H9 (cell line): ENCODE measurements around the gene RPS21. TPM values are rescaled to one million over a fixed set of nuclear protein-coding genes. Genes with fewer than 3 reads are reported as not detected.
A peak's percentile ranks its signal among the peaks of the same experiment; 100 is the strongest.

Experiments
- DNase-seq: peaks from one replicate; pipeline ENCODE4 v3.0.0-alpha.2; 2017
- H2AFZ ChIP-seq: one replicate; pipeline ENCODE4 v1.6.1; 2013; ENCODE audit warnings: mild to moderate bottlenecking, low read length, control low read depth, moderate library complexity
- H2AK5ac ChIP-seq: 2 replicates; pipeline ENCODE4 v1.6.1; 2013; ENCODE audit warnings: low read length, control low read depth, mixed read lengths; ENCODE audit not compliant: insufficient read length
- H2BK120ac ChIP-seq: one replicate; pipeline ENCODE4 v1.6.1; 2013; ENCODE audit warnings: low read depth, mild to moderate bottlenecking, low read length, control low read depth, inconsistent platforms; ENCODE audit not compliant: poor library complexity, severe bottlenecking
- H2BK12ac ChIP-seq: 2 replicates; pipeline ENCODE4 v1.6.1; 2013; ENCODE audit warnings: low read length, control low read depth, mixed read lengths, low read depth; ENCODE audit not compliant: insufficient read length
- H2BK15ac ChIP-seq: 2 replicates; pipeline ENCODE4 v1.6.1; 2013; ENCODE audit warnings: low read depth, low read length, control low read depth
- H2BK20ac ChIP-seq: one replicate; pipeline ENCODE4 v1.6.1; 2013; ENCODE audit warnings: low read depth, mild to moderate bottlenecking, low read length, control low read depth, inconsistent platforms; ENCODE audit not compliant: poor library complexity, severe bottlenecking
- H2BK5ac ChIP-seq: 2 replicates; pipeline ENCODE4 v1.6.1; 2013; ENCODE audit warnings: low read length, control low read depth, mixed read lengths; ENCODE audit not compliant: insufficient read length
- H3K14ac ChIP-seq: 2 replicates; pipeline ENCODE4 v1.6.1; 2013; ENCODE audit warnings: low read length, control low read depth; ENCODE audit not compliant: insufficient read depth
- H3K18ac ChIP-seq: 2 replicates; pipeline ENCODE4 v1.6.1; 2013; ENCODE audit warnings: low read depth, mild to moderate bottlenecking, mixed read lengths, low read length, control low read depth; ENCODE audit not compliant: insufficient read length
- H3K23ac ChIP-seq: 2 replicates; pipeline ENCODE4 v1.6.1; 2013; ENCODE audit warnings: low read length, control low read depth, mixed read lengths, low read depth; ENCODE audit not compliant: insufficient read length
- H3K23me2 ChIP-seq: 2 replicates; pipeline ENCODE4 v1.6.1; 2013; ENCODE audit warnings: low read depth, mild to moderate bottlenecking, mixed read lengths, low read length, control low read depth; ENCODE audit not compliant: insufficient read length, poor library complexity, severe bottlenecking
- H3K27ac ChIP-seq: 2 replicates; pipeline ENCODE4 v1.5.1; 2013; ENCODE audit warnings: low read length, control low read depth, mixed read lengths, low read depth; ENCODE audit not compliant: insufficient read length
- H3K27me3 ChIP-seq: 2 replicates; pipeline ENCODE4 v1.6.1; 2013; ENCODE audit warnings: low read length, control low read depth, inconsistent platforms; ENCODE audit not compliant: insufficient read depth
- H3K4ac ChIP-seq: 2 replicates; pipeline ENCODE4 v1.6.1; 2013; ENCODE audit warnings: low read depth, mild to moderate bottlenecking, control low read depth, inconsistent platforms, low read length, moderate library complexity
- H3K4me1 ChIP-seq: 2 replicates; pipeline ENCODE4 v1.6.1; 2013; ENCODE audit warnings: low read length, control low read depth, inconsistent platforms; ENCODE audit not compliant: insufficient read depth
- H3K4me2 ChIP-seq: 2 replicates; pipeline ENCODE4 v1.6.1; 2013; ENCODE audit warnings: low read length, control low read depth, mixed read lengths; ENCODE audit not compliant: insufficient read length, insufficient read depth
- H3K56ac ChIP-seq: 2 replicates; pipeline ENCODE4 v1.6.1; 2013; ENCODE audit warnings: low read depth, mild to moderate bottlenecking, mixed read lengths, low read length, control low read depth; ENCODE audit not compliant: insufficient read length
- H3K79me1 ChIP-seq: 2 replicates; pipeline ENCODE4 v1.6.1; 2013; ENCODE audit warnings: low read depth, mild to moderate bottlenecking, moderate library complexity, low read length, control low read depth, inconsistent platforms; ENCODE audit not compliant: insufficient read depth, poor library complexity, severe bottlenecking
- H3K79me2 ChIP-seq: 2 replicates; pipeline ENCODE4 v1.6.1; 2013; ENCODE audit warnings: low read length, control low read depth, inconsistent platforms; ENCODE audit not compliant: insufficient read depth
- H3K9ac ChIP-seq: 2 replicates; pipeline ENCODE4 v1.6.1; 2013; ENCODE audit warnings: low read length, control low read depth, mixed read lengths; ENCODE audit not compliant: insufficient read length; ENCODE audit errors: extremely low read depth
- H3K9me3 ChIP-seq: one replicate; pipeline ENCODE4 v1.6.1; 2013; ENCODE audit warnings: low read depth, low read length, inconsistent platforms; ENCODE audit not compliant: control insufficient read depth
- H3T11ph ChIP-seq: one replicate; pipeline ENCODE4 v1.6.1; 2013; ENCODE audit warnings: mild to moderate bottlenecking, low read length, control low read depth, inconsistent platforms
- H4K20me1 ChIP-seq: one replicate; pipeline ENCODE4 v1.6.1; 2013; ENCODE audit not compliant: control insufficient read depth, insufficient read length, insufficient read depth
- H4K5ac ChIP-seq: 2 replicates; pipeline ENCODE4 v1.6.1; 2013; ENCODE audit warnings: low read depth, mild to moderate bottlenecking, mixed read lengths, low read length, control low read depth; ENCODE audit not compliant: insufficient read length
- H4K8ac ChIP-seq: replicated peaks from 2 replicates; pipeline ENCODE4 v1.6.1; 2013; ENCODE audit warnings: low read length, control low read depth, mixed read lengths, low read depth; ENCODE audit not compliant: insufficient read length
- H4K91ac ChIP-seq: 2 replicates; pipeline ENCODE4 v1.6.1; 2013; ENCODE audit warnings: low read depth, mild to moderate bottlenecking, moderate library complexity, mixed read lengths, low read length, control low read depth; ENCODE audit not compliant: insufficient read length
- H3K27ac Mint-ChIP-seq, 3 experiments: 2 replicates in 2 of 3; 3 replicates in 1 of 3; pipeline ENCODE4 v1.8.0; 2020 to 2021; ENCODE audit warnings: mixed read lengths in 3 of 3, mild to moderate bottlenecking in 1 of 3, moderate library complexity in 1 of 3
- H3K27me3 Mint-ChIP-seq: 2 replicates; pipeline ENCODE4 v1.8.0; 2021; ENCODE audit warnings: low read depth, mild to moderate bottlenecking, moderate library complexity, mixed read lengths
- H3K36me3 Mint-ChIP-seq, 3 experiments: 2 replicates in 2 of 3; 3 replicates in 1 of 3; pipeline ENCODE4 v1.8.0; 2020 to 2021; ENCODE audit warnings: low read depth in 3 of 3, mixed read lengths in 3 of 3; ENCODE audit not compliant: insufficient read depth in 1 of 3
- H3K4me1 Mint-ChIP-seq, 2 experiments: 2 replicates each; pipeline ENCODE4 v1.8.0; 2020; ENCODE audit warnings: mixed read lengths in 2 of 2
- H3K4me3 Mint-ChIP-seq, 2 experiments: 2 replicates in 1 of 2; 3 replicates in 1 of 2; pipeline ENCODE4 v1.8.0; 2020 to 2021; ENCODE audit warnings: mild to moderate bottlenecking in 2 of 2, mixed read lengths in 2 of 2, moderate library complexity in 1 of 2
- H3K9me3 Mint-ChIP-seq, 2 experiments: 2 replicates in 1 of 2; 3 replicates in 1 of 2; pipeline ENCODE4 v1.8.0; 2020; ENCODE audit warnings: mild to moderate bottlenecking in 2 of 2, mixed read lengths in 2 of 2, moderate library complexity in 1 of 2
- WGBS: extraction: QIAGEN DNeasy Blood & Tissue Kit; methylation state at CpG from one replicate; pipeline ENCODE4 v1.1.7; 2013; ENCODE audit warnings: missing lambda C conversion rate, low lambda C conversion rate, mixed read lengths; ENCODE audit not compliant: insufficient read length; ENCODE audit errors: extremely low coverage; 5-methylcytosine and 5-hydroxymethylcytosine counted together
- total RNA-seq: library from RNA; stranded (reverse); gene quantifications from 2 replicates; pipeline ENCODE4 v1.2.1, GENCODE V29; 2021
- TF ChIP-seq, protein P1 (sequence below): fragments of 200-600 bp; sonication (generic); conservative IDR thresholded peaks from 3 replicates; pipeline ENCODE4 v1.8.0; 2021; ENCODE audit warnings: antibody characterized with exemption, mild to moderate bottlenecking

The RPS21 gene
- total RNA-seq, 1 experiment from 2014 or later = 1,715 TPM

DNA sequence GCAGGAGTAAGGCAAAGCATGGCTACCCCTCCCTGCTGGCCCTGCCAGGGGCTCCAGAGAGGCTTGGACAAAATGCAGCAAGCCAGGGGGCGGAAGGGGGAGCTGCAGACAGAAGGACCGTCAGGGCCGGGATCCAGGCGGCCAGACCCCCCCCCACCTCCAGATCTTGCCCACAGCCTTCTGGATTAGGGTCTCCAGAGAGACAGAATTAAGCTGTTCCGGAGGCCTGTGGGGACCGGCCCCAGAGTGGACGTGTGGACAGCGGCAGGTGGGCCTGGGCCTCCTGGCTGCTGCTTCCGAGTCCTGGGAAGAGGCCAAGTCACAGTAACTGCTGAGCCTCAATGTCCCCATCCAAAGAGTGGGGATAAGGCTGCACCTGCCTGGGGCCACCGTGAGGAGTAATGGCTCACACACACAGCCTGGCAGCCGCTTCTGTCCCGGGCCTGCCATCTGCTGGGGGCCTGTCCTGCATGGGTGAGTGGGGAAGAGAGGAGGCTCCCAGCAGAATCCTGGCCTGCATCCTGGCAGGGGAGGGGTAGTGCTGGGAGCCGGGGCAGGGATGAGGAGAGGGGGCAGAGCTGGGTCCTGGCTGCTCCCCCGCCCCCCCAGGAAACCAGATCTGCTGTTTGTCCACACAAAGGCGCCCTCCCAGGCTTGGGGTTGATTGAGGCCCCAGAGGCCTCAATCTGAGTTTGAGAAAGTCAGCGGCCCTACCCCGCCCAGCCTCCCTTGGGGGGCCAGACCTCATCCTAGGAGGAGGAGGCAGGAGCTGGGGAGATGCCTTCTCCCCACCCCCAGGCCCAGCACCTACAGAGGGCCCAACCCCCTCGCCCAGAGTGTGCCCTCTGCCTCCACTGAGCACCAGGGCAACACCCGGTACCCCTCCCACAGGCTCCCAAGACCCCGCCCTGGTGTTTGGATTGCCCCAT is 23.6 kb upstream of the RPS21 start:
- no peaks in the 10 kb centered on the region for H4K20me1 ChIP-seq
- TF ChIP-seq, protein P1, sequence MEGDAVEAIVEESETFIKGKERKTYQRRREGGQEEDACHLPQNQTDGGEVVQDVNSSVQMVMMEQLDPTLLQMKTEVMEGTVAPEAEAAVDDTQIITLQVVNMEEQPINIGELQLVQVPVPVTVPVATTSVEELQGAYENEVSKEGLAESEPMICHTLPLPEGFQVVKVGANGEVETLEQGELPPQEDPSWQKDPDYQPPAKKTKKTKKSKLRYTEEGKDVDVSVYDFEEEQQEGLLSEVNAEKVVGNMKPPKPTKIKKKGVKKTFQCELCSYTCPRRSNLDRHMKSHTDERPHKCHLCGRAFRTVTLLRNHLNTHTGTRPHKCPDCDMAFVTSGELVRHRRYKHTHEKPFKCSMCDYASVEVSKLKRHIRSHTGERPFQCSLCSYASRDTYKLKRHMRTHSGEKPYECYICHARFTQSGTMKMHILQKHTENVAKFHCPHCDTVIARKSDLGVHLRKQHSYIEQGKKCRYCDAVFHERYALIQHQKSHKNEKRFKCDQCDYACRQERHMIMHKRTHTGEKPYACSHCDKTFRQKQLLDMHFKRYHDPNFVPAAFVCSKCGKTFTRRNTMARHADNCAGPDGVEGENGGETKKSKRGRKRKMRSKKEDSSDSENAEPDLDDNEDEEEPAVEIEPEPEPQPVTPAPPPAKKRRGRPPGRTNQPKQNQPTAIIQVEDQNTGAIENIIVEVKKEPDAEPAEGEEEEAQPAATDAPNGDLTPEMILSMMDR = peak; percentile 45; the same call in 2 of the 3 replicates
- H3K27me3 Mint-ChIP-seq = no peaks in the 10 kb centered on the region

More for the DNA sequence above, 23.6 kb upstream of the RPS21 start:
- peak overlapping the region; percentile 62; the same call in 1 of the 2 replicates for H3K4ac ChIP-seq
- no peak overlapping the region for H2BK5ac ChIP-seq
- peaks cover 0 to 4% (median 2%) of the 10 kb centered on the region in 3 experiments; a peak in 4 of 7 replicates for H3K36me3 Mint-ChIP-seq
- H3K56ac ChIP-seq = no peak overlapping the region
- peaks cover 15% of the 10 kb centered on the region for H3K23me2 ChIP-seq
- H3K23ac ChIP-seq = no peak overlapping the region
- peaks cover 31 to 57% of the 10 kb centered on the region in 2 experiments for H3K4me1 Mint-ChIP-seq
- H2AFZ ChIP-seq = no peak overlapping the region
- no peak overlapping the region for H2BK120ac ChIP-seq
- peak overlapping the region; percentile 73 for H3K18ac ChIP-seq
- peaks cover 3% of the 10 kb centered on the region for H3K79me1 ChIP-seq
- peak overlapping the region; percentile 96 to 98 (median 97); a peak in 6 of 7 replicates for H3K27ac Mint-ChIP-seq
- H2BK12ac ChIP-seq = peak overlapping the region; percentile 78
- no peak overlapping the region for H4K5ac ChIP-seq
- H3K4me2 ChIP-seq = no peak overlapping the region
- H2BK20ac ChIP-seq = no peak overlapping the region
- no peak overlapping the region for H2BK15ac ChIP-seq
- H3K4me3 Mint-ChIP-seq = peak overlapping the region in 1 of 2 experiments; percentile 45; a peak in 1 of 5 replicates
- H3K14ac ChIP-seq = no peak overlapping the region
- no peak overlapping the region for H3T11ph ChIP-seq
- DNase-seq = peak; percentile 73
- H3K9me3 ChIP-seq = no peaks in the 10 kb centered on the region
- H3K9me3 Mint-ChIP-seq = no peaks in the 10 kb centered on the region
- no peaks in the 10 kb centered on the region for H3K27me3 ChIP-seq
- peak overlapping the region; percentile 10 for H3K27ac ChIP-seq
- H3K9ac ChIP-seq = no peak overlapping the region
- peak overlapping the region; percentile 44 for H2AK5ac ChIP-seq
- peak overlapping the region; percentile 85 for H4K91ac ChIP-seq
- WGBS = no CpG with 5 or more reads among the region's 20 CpGs
- H3K4me1 ChIP-seq = peaks cover 5% of the 10 kb centered on the region; the same call in 1 of the 2 replicates
- no peak overlapping the region for H4K8ac ChIP-seq
- H3K79me2 ChIP-seq = peaks cover 10% of the 10 kb centered on the region; the same call in 1 of the 2 replicates
